Activated T-helper 1 cell treated with anti-CD3 and anti-CD28 coated beads, Interleukin-12 subunit alpha, Interleukin-12 subunit beta, Interleukin-2, Interleukin-4 antibody, amounts not matched to agents 30 ng/mL and 10 ng/mL and 1 ng/mL, durations not matched to agents 14 hours and 24 hours and 36 hours (primary cell): ENCODE data around the gene HNRNPA1L2. TPM values are rescaled to one million over a fixed set of nuclear protein-coding genes. Genes with fewer than 3 reads are reported as not detected.
A peak's percentile ranks its signal among the peaks of the same experiment; 100 is the strongest.
"Not testable (repeated sequence)": the region's sequence is repeated elsewhere in the genome, so short reads cannot be mapped to it uniquely, and the experiment has no call there.

Experiments used
- DNase-seq: peaks from one replicate; pipeline ENCODE4 v3.0.0; 2021; ENCODE audit warnings: low spot score
- H3K27ac Mint-ChIP-seq: one replicate; pipeline ENCODE4 v1.8.0; 2021; ENCODE audit warnings: mild to moderate bottlenecking, mixed read lengths
- H3K27me3 Mint-ChIP-seq: one replicate; pipeline ENCODE4 v1.8.0; 2022; ENCODE audit warnings: mild to moderate bottlenecking, moderate library complexity, mixed read lengths; ENCODE audit not compliant: insufficient read depth
- H3K36me3 Mint-ChIP-seq: one replicate; pipeline ENCODE4 v1.8.0; 2021; ENCODE audit warnings: low read depth, mixed read lengths
- H3K4me1 Mint-ChIP-seq: one replicate; pipeline ENCODE4 v1.8.0; 2021; ENCODE audit warnings: low read depth, mixed read lengths
- H3K4me3 Mint-ChIP-seq: one replicate; pipeline ENCODE4 v1.8.0; 2021; ENCODE audit warnings: mild to moderate bottlenecking, moderate library complexity, mixed read lengths
- H3K9me3 Mint-ChIP-seq: one replicate; pipeline ENCODE4 v1.8.0; 2021; ENCODE audit warnings: mixed read lengths
- intact Hi-C: fragments of 100-400 bp; cut with micrococcal nuclease; formaldehyde crosslinking; loops from one replicate; pipeline ENCODE4 v1.15.1; 2024
- total RNA-seq: library from RNA; stranded (reverse); gene quantifications from 2 replicates; pipeline ENCODE4 v1.2.3, GENCODE V29; 2022

HNRNPA1L2 gene
- total RNA-seq, 1 donor from 2014 or later, result 8.8 TPM

DNA sequence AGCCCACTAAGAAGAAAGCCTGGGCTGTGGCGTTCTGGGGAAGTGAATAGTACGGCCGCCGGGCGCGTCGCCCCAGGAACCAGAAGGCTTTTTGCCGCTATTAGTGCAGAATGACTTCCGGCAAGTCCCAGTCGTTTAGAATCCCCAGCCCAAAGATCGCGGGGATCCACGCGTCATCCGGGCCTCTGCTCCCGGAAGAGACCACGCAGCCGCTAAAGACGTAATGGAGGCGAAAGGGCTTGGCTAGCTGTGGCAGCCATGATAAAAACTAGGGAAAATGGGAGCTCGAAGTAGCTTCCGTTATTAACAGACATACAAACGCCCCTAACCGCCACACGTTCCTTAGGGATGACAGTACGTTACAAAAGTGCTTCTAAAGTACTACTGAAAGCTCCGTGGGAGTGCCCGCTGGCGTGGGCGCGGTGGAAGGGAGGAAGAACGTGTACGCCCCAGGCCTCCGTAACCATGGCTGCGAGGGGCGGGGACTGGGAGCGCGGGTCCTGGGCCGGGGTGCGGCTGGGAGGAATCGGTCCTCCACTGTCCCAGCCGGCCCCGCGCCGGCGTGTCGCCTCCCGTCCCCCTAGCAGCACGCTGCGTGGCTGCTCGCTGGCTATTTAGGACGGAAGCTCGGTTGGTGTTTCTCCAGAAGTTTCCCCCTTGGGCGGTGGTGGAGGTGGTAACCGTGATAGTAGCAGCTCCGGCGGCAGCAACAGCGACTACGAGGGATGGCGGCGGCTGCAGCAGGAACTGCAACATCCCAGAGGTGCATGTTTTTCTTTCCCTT, 10.2 kb downstream of the HNRNPA1L2 start, which contains the start of gene SUGT1:
TSS of gene SUGT1 (plus strand) at position 641 of the 784 bp plus-strand sequence. CDS start at position 726, 85 bp downstream.
- Mint-ChIP-seq H3K27me3 (no peaks in the 10 kb centered on the region), H3K36me3 (peaks cover 16% of the 10 kb centered on the region), H3K9me3 (no peaks in the 10 kb centered on the region), H3K27ac (no peak within 1 kb of the TSS), H3K4me3 (no peak within 1 kb of the TSS), H3K4me1 (peaks cover 15% of the 10 kb centered on the region)
- intact Hi-C loops, result loop anchor here (1.0 to 5.0 kb wide), 10 partner anchors 13 to 1200 kb away; partner anchors contain the start of genes ALG11, CKAP2, INTS6 and VPS36
- peak; percentile 93 for DNase-seq

DNA sequence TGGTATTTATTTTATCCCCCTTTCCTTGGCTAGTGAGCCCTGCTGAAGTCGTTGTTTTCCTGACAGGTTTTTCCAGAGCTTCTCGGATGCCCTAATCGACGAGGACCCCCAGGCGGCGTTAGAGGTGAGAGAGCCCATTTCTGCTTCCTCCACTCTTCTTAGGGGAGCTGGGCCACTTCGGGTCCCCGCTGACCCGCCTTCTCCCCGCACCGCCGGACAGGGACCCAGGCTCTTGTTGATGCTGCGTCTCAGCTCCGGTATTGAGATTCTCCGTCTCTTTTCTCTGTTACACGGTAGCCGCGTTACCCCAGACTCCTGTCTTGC, 10.7 kb downstream of the HNRNPA1L2 start:
- H3K9me3 Mint-ChIP-seq, result no peaks in the 10 kb centered on the region
- peaks cover 16% of the 10 kb centered on the region for H3K36me3 Mint-ChIP-seq
- H3K4me3 Mint-ChIP-seq, result no peak overlapping the region
- DNase-seq, result no peak
- H3K27ac Mint-ChIP-seq, result no peak overlapping the region
- no peaks in the 10 kb centered on the region for H3K27me3 Mint-ChIP-seq
- intact Hi-C loops, result loop anchor here (1.0 to 5.0 kb wide), 10 partner anchors 12 to 1200 kb away; partner anchors contain the start of genes ALG11, CKAP2, INTS6 and VPS36
- peaks cover 15% of the 10 kb centered on the region for H3K4me1 Mint-ChIP-seq

DNA sequence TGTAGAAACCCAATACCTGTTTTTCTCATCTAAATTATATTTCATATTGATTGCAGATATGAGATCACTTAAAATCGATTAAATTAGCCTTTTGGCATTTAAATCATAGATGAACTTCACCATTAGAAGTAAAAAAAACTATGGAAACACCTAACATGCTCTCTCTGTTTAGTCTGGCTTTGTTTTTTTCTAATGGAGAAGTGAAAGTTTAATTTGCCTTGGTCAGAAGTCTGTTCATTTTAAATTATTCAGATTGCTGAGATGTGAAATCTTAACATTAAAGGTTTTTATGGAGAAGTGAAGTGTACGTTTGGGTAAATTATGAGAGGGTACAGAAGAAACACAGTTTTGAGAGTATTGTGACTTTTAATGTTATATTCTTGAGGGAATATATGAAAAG, 17.1 kb downstream of the HNRNPA1L2 start:
- Mint-ChIP-seq H3K27me3 (no peaks in the 10 kb centered on the region), H3K36me3 (peaks cover 32% of the 10 kb centered on the region), H3K9me3 (no peaks in the 10 kb centered on the region), H3K4me1 (peaks cover 4% of the 10 kb centered on the region), H3K4me3 (no peak overlapping the region), H3K27ac (no peak overlapping the region)
- no peak for DNase-seq
- intact Hi-C loops, result no loop called here

DNA sequence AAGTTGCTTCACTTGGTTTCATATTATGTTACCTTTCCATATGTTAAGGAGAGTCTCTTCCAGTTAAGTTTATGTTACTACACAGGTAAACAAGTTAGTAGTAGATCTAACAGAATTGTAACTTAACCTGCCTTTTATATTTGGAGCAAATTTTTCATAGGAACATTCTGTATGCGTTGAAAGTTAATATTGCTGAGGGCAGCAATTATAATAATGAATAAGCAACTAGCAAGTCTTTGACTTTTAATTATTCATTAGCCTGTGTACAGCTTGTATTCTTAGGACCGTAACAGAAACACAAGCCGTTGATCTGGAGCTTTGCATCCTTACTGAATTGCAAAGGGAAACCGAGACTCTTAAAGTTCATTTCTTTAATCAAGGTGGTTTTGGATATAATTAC, 22.0 kb downstream of the HNRNPA1L2 start:
- Mint-ChIP-seq H3K4me3 (no peak overlapping the region), H3K9me3 (no peaks in the 10 kb centered on the region), H3K36me3 (peaks cover 46% of the 10 kb centered on the region), H3K27ac (no peak overlapping the region), H3K27me3 (no peaks in the 10 kb centered on the region), H3K4me1 (peaks cover 4% of the 10 kb centered on the region)
- intact Hi-C loops, result loop anchor here (2.0 to 10.0 kb wide), 2 partner anchors 75 to 181 kb away; partner anchors contain the start of genes CNMD and PCDH8
- DNase-seq, result no peak

DNA sequence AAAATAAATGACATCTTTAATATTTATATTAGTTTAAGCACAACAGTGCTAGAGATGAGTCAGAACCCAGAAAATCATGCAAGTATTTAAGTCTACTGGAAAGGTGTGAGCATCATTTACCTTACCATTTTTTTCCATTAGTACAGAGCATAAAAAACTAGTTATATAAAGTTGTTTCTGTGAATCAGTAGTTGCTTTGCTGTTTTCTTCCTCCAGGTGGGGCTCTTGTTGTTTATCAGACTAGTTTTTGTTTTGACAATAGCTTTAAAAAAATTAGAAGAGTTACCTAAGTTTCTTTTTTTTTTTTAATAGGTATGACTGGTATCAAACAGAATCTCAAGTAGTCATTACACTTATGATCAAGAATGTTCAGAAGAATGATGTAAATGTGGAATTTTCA, 23.1 kb downstream of the HNRNPA1L2 start:
- Mint-ChIP-seq H3K4me1 (peaks cover 1% of the 10 kb centered on the region), H3K9me3 (no peaks in the 10 kb centered on the region), H3K36me3 (peaks cover 39% of the 10 kb centered on the region), H3K27me3 (no peaks in the 10 kb centered on the region), H3K27ac (no peak overlapping the region), H3K4me3 (no peak overlapping the region)
- intact Hi-C loops, result loop anchor here (1.0 to 10.0 kb wide), 5 partner anchors 13 to 303 kb away; partner anchors contain the start of genes CNMD, PCDH8 and SUGT1
- DNase-seq, result no peak

DNA sequence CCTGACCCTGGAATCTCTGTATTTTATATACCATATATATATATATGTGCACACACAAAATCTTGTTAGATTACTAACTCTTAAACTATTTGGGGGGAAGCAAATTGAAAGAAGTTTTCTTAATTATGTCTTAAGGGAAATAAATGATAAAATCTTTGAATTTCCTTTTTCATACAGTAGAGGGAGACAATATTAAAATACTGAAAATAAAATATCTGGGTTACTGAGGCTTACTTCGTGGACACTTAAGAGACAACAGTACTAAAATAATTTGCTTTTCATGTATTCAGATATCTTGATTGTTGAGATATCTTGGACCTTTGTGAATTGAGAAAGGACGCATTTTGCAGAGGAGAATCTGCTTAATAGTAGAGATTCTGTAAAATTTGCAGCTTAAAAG, 27.4 kb downstream of the HNRNPA1L2 start:
- Mint-ChIP-seq H3K4me3 (no peak overlapping the region), H3K36me3 (peaks cover 21% of the 10 kb centered on the region), H3K27me3 (no peaks in the 10 kb centered on the region), H3K4me1 (no peaks in the 10 kb centered on the region), H3K9me3 (no peaks in the 10 kb centered on the region), H3K27ac (no peak overlapping the region)
- no peak for DNase-seq
- intact Hi-C loops, result loop anchor here (10.0 kb wide), 1 partner anchor 175 kb away; the partner anchor contains the start of gene PCDH8

DNA sequence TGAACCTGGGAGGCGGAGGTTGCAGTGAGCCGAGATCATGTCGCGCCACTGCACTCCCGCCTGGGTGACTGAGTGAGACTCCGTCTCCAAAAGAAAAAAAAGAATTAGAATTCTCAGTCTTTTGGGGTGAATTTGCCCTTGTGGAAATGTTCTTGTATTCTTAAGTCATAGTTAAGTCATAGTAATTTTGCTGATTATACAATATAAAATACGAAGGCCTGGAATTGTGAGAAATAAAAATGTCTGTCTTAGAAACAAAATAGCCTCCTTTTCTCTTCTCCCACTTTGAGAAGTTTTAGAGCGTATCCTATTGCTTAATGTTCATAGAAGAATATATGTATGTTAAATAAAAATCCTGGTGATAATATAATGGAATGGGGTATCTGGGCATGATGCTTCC, 28.5 kb downstream of the HNRNPA1L2 start:
- no peaks in the 10 kb centered on the region for H3K9me3 Mint-ChIP-seq
- H3K27me3 Mint-ChIP-seq, result no peaks in the 10 kb centered on the region
- H3K4me1 Mint-ChIP-seq, result peaks cover 4% of the 10 kb centered on the region
- no peak for DNase-seq
- no peak overlapping the region for H3K27ac Mint-ChIP-seq
- H3K36me3 Mint-ChIP-seq, result peaks cover 23% of the 10 kb centered on the region
- intact Hi-C loops, result no loop called here
- H3K4me3 Mint-ChIP-seq, result no peak overlapping the region

DNA sequence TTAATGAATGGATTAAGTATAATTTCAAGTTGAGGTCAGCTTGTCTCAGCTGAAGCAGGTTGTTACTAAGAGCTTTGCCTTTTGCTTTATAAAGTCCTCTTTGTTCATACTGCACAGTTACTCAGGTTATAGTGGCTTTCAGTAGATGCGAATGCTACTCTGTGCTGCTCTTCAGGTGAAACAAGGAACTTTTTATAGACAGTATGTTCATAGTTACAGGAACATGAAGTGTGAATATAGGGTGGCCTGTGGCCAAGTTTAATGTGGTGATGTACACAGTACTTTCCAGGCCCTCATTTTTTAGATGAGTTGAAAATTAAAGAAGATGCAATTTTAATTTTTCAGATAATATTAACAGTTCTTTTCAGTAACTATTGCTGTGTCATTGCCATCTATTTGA, 31.2 kb downstream of the HNRNPA1L2 start:
- Mint-ChIP-seq H3K4me1 (peaks cover 7% of the 10 kb centered on the region), H3K27me3 (no peaks in the 10 kb centered on the region), H3K36me3 (peaks cover 30% of the 10 kb centered on the region), H3K9me3 (no peaks in the 10 kb centered on the region), H3K4me3 (no peak overlapping the region), H3K27ac (no peak overlapping the region)
- intact Hi-C loops, result no loop called here
- DNase-seq, result no peak

DNA sequence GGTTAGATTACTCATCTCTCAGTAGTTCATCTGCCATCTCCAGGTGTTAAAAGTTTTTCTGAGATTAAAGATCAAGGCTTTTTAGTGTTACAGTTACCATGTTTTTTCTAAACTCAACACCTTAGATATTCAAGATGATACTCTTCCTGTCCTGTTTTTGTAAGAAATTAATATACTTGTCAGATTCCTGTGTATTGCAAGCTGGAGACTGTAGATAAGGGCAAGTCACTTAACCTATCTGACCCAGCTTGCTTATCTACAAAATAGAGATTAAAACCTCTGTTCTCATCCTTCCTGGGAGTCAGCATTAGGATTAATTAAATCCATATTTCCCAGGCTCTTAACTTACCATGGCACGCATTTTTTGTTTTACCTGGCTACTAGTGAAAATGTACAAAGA, 35.6 kb downstream of the HNRNPA1L2 start:
- no peak for DNase-seq
- intact Hi-C loops, result no loop called here
- Mint-ChIP-seq H3K27ac (no peak overlapping the region), H3K36me3 (peaks cover 36% of the 10 kb centered on the region), H3K4me3 (no peak overlapping the region), H3K9me3 (no peaks in the 10 kb centered on the region), H3K27me3 (no peaks in the 10 kb centered on the region), H3K4me1 (peaks cover 7% of the 10 kb centered on the region)

DNA sequence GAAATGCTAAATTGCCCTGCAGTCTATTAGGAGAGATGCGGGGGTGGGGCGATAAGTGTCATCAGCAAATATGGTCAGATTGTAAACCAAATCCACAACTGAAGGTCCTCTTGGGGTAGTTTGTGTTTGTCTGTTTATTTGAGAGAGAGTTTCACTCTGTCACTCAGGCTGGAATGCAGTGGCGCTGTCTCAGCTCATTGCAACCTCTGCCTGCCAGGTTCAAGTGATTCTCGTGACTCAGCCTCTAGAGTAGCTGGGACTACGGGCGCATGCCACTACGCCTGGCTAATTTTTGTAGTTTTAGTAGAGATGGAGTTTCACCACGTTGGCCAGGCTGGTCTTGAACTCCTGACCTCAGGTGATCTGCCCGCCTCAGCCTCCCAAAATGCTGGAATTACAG, 43.6 kb downstream of the HNRNPA1L2 start:
- H3K27ac Mint-ChIP-seq, H3K9me3 Mint-ChIP-seq, intact Hi-C loops, H3K4me3 Mint-ChIP-seq, DNase-seq, H3K4me1 Mint-ChIP-seq, H3K27me3 Mint-ChIP-seq: not testable (repeated sequence)
- peaks cover 33% of the 10 kb centered on the region for H3K36me3 Mint-ChIP-seq

DNA sequence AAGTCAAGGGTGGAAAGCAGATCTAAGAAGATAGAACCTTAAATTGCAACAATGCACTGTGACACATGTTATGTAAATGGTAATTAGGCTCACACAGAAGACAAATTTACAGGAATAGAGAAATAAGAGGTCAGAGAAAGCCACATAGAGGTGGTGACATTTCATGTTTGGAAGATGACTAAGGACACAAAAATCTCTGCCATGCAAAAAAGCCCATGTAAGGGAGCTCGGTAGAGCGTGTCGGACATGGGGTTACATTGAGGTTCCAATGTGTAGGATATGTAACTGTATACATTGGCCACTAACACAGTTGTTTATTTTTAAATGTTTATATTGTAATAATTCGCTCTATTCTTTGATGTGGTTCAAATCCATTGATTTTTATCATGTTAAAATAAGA, 44.1 kb downstream of the HNRNPA1L2 start:
- peaks cover 35% of the 10 kb centered on the region for H3K36me3 Mint-ChIP-seq

More for the DNA sequence above, 44.1 kb downstream of the HNRNPA1L2 start:
- Mint-ChIP-seq H3K27ac (no peak overlapping the region), H3K9me3 (no peaks in the 10 kb centered on the region), H3K27me3 (no peaks in the 10 kb centered on the region), H3K4me1 (peaks cover 7% of the 10 kb centered on the region), H3K4me3 (no peak overlapping the region)
- DNase-seq, result no peak
- intact Hi-C loops, result no loop called here
